SK-N-SH (cell line): Measurements from ENCODE around the gene PKD1.

Source experiments
- CTCF ChIP-seq: fragments of 200-600 bp; sonication (generic); IDR thresholded peaks from 2 replicates; pipeline ENCODE4 v1.6.1; 2017; ENCODE audit warnings: antibody characterized with exemption, mild to moderate bottlenecking, moderate library complexity
- EP300 ChIP-seq, 2 experiments: IDR thresholded peaks; 2 replicates each; pipeline versions ENCODE4 v1.4.0 to v1.6.1; 2012; ENCODE audit warnings: borderline replicate concordance in 1 of 2, low read depth in 1 of 2, low read length in 1 of 2
- JUND ChIP-seq: IDR thresholded peaks from 2 replicates; pipeline ENCODE4 v1.4.0; 2012
- NFIC ChIP-seq: IDR thresholded peaks from 2 replicates; pipeline ENCODE4 v1.4.0; 2012; ENCODE audit warnings: borderline replicate concordance
- POLR2AphosphoS5 ChIP-seq: IDR thresholded peaks from 2 replicates; pipeline ENCODE4 v1.6.1; 2012; ENCODE audit warnings: low read depth, low read length
- SIN3A ChIP-seq: IDR thresholded peaks from 2 replicates; pipeline ENCODE4 v1.6.1; 2012; ENCODE audit warnings: low read depth, mild to moderate bottlenecking, low read length, moderate library complexity, borderline replicate concordance

- TF ChIP-seq JUND = no peak
- no peak for TF ChIP-seq CTCF
- no peak for TF ChIP-seq SIN3A
- no peak for TF ChIP-seq NFIC
- no peak for TF ChIP-seq POLR2AphosphoS5
- TF ChIP-seq EP300 (IDR thresholded peaks at IDR 0.05; ENCODE audit: borderline replicate concordance in 1 of 2, low read depth in 1 of 2, low read length in 1 of 2) = no peak
Measured at GRCh38 chr16:2176047-2176446, 40.3 kb upstream of the PKD1 start.
